Nephron (organoid): Measurements from ENCODE around the gene SMIM29.

Experiments
- H3K27ac Mint-ChIP-seq, 3 experiments: 2 replicates each; pipeline ENCODE4 v1.8.0; 2020; ENCODE audit warnings: mixed read lengths in 3 of 3, mild to moderate bottlenecking in 2 of 3, moderate library complexity in 1 of 3
- H3K27me3 Mint-ChIP-seq: 2 replicates; pipeline ENCODE4 v1.8.0; 2021; ENCODE audit warnings: low read depth, mild to moderate bottlenecking, moderate library complexity, mixed read lengths
- H3K36me3 Mint-ChIP-seq: 2 replicates; pipeline ENCODE4 v1.8.0; 2020; ENCODE audit warnings: low read depth, mixed read lengths
- H3K4me1 Mint-ChIP-seq: 2 replicates; pipeline ENCODE4 v1.8.0; 2020; ENCODE audit warnings: mixed read lengths
- H3K4me3 Mint-ChIP-seq, 3 experiments: 2 replicates each; pipeline ENCODE4 v1.8.0; 2020; ENCODE audit warnings: mild to moderate bottlenecking in 3 of 3, mixed read lengths in 3 of 3, moderate library complexity in 2 of 3
- H3K9me3 Mint-ChIP-seq: 2 replicates; pipeline ENCODE4 v1.8.0; 2020; ENCODE audit warnings: mixed read lengths
- CTCF ChIP-seq, 3 experiments: fragments of 200-600 bp; sonication (generic); IDR thresholded peaks; one replicate each; pipeline ENCODE4 v1.5.0; 2021; ENCODE audit warnings: antibody characterized with exemption in 3 of 3; ENCODE audit not compliant: unreplicated experiment in 3 of 3

Gene SMIM29

GRCh38 chr6:34238585-34239499, 10.0 kb downstream of the SMIM29 start:
- no peak for TF ChIP-seq CTCF (IDR thresholded peaks at IDR 0.05; ENCODE audit: unreplicated experiment in 3 of 3)
- Mint-ChIP-seq H3K36me3 (peaks cover 33% of the 10 kb centered on the region), H3K27me3 (peaks cover 15% of the 10 kb centered on the region), H3K4me3 (peak overlapping the region; percentile 82 to 85 (median 83)), H3K4me1 (peaks cover 9% of the 10 kb centered on the region), H3K9me3 (no peaks in the 10 kb centered on the region), H3K27ac (peak overlapping the region in 2 of 3 experiments; percentile 85 to 89)

GRCh38 chr6:34237722-34238584, 10.9 kb downstream of the SMIM29 start:
- TF ChIP-seq CTCF (IDR thresholded peaks at IDR 0.05; ENCODE audit: unreplicated experiment in 3 of 3): peak; percentile 21 to 39 (median 27)
- peaks cover 15% of the 10 kb centered on the region for H3K27me3 Mint-ChIP-seq
- H3K36me3 Mint-ChIP-seq: peaks cover 26% of the 10 kb centered on the region
- H3K27ac Mint-ChIP-seq: peak overlapping the region in 2 of 3 experiments; percentile 85 to 89
- H3K4me3 Mint-ChIP-seq: peak overlapping the region; percentile 82 to 85 (median 83)
- peaks cover 9% of the 10 kb centered on the region for H3K4me1 Mint-ChIP-seq
- H3K9me3 Mint-ChIP-seq: no peaks in the 10 kb centered on the region

- no peaks in the 10 kb centered on the region for H3K9me3 Mint-ChIP-seq
- peak overlapping the region in 1 of 3 experiments; percentile 83 for H3K4me3 Mint-ChIP-seq
- no peak overlapping the region for H3K27ac Mint-ChIP-seq
- peaks cover 9% of the 10 kb centered on the region for H3K4me1 Mint-ChIP-seq
- H3K27me3 Mint-ChIP-seq: peaks cover 12% of the 10 kb centered on the region
- TF ChIP-seq CTCF (IDR thresholded peaks at IDR 0.05; ENCODE audit: unreplicated experiment in 3 of 3): no peak
- peaks cover 19% of the 10 kb centered on the region for H3K36me3 Mint-ChIP-seq
Measured at GRCh38 chr6:34237316-34237721, 11.5 kb downstream of the SMIM29 start.

GRCh38 chr6:34236443-34237315, 12.1 kb downstream of the SMIM29 start, which contains the start of gene HMGA1:
Gene HMGA1 (plus strand): TSS chr6:34236873. CDS start chr6:34240781, 3,908 bp downstream.
- peak within 1 kb of the TSS; percentile 83 to 86 (median 84) for H3K4me3 Mint-ChIP-seq
- no peaks in the 10 kb centered on the region for H3K9me3 Mint-ChIP-seq
- H3K4me1 Mint-ChIP-seq: peaks cover 9% of the 10 kb centered on the region
- peaks cover 13% of the 10 kb centered on the region for H3K36me3 Mint-ChIP-seq
- peak within 1 kb of the TSS; percentile 48 to 99 (median 93) for H3K27ac Mint-ChIP-seq
- TF ChIP-seq CTCF (IDR thresholded peaks at IDR 0.05; ENCODE audit: unreplicated experiment in 3 of 3): no peak
- peaks cover 7% of the 10 kb centered on the region for H3K27me3 Mint-ChIP-seq

GRCh38 chr6:34236131-34236442, 12.7 kb downstream of the SMIM29 start:
- peak overlapping the region; percentile 48 to 99 (median 93) for H3K27ac Mint-ChIP-seq
- peak overlapping the region; percentile 83 to 86 (median 84) for H3K4me3 Mint-ChIP-seq
- H3K27me3 Mint-ChIP-seq: peaks cover 7% of the 10 kb centered on the region
- H3K4me1 Mint-ChIP-seq: peaks cover 9% of the 10 kb centered on the region
- peaks cover 7% of the 10 kb centered on the region for H3K36me3 Mint-ChIP-seq
- no peak for TF ChIP-seq CTCF (IDR thresholded peaks at IDR 0.05; ENCODE audit: unreplicated experiment in 3 of 3)
- H3K9me3 Mint-ChIP-seq: no peaks in the 10 kb centered on the region
